Upper lobe of left lung (tissue), 6 donors: Measurements from ENCODE around the gene TAC4. TPM values are rescaled to one million over a fixed set of nuclear protein-coding genes. Genes with fewer than 3 reads are reported as not detected.

Experiments
- ATAC-seq, 2 donors: fragments of 200-7000 bp; cut with Tn5 transposase; one replicate each; pipeline ENCODE4 v1.9.1; 2022; ENCODE audit warnings: mild to moderate bottlenecking in 2 of 2, moderate library complexity in 2 of 2; ENCODE audit not compliant: low FRiP score in 2 of 2
- DNase-seq, 2 donors: peaks; one replicate each; pipeline ENCODE4 v3.0.0-alpha.2; 2019 to 2020
- H3K27ac ChIP-seq, 4 donors: fragments of 200-600 bp; sonication (generic); one replicate each; pipeline ENCODE4 v1.5.1; 2016 to 2019
- H3K27me3 ChIP-seq, 4 donors: fragments of 200-600 bp; sonication (generic); one replicate each; pipeline ENCODE4 v1.5.1; 2017 to 2019
- H3K36me3 ChIP-seq, 4 donors: fragments of 200-600 bp; sonication (generic); one replicate each; pipeline ENCODE4 v1.5.1; 2016 to 2019
- H3K4me1 ChIP-seq, 4 donors: fragments of 200-600 bp; sonication (generic); one replicate each; pipeline ENCODE4 v1.5.1; 2018 to 2019
- H3K4me3 ChIP-seq, 4 donors: fragments of 200-600 bp; sonication (generic); one replicate each; pipeline ENCODE4 v1.5.1; 2017 to 2019; ENCODE audit warnings: mild to moderate bottlenecking in 2 of 4, moderate library complexity in 1 of 4
- H3K9me3 ChIP-seq, 4 donors: fragments of 200-600 bp; sonication (generic); one replicate each; pipeline ENCODE4 v1.5.1; 2018 to 2019
- CTCF ChIP-seq, 6 experiments: fragments of 450-650 bp in 4 of 6; fragments of 200-600 bp in 2 of 6; sonication (generic) in 2 of 6; IDR thresholded peaks; one replicate each; pipeline ENCODE4 v1.5.1; 2016 to 2019; ENCODE audit warnings: antibody characterized with exemption in 6 of 6
- EP300 ChIP-seq, 4 donors: sonication (generic); formaldehyde crosslinking; IDR thresholded peaks; one replicate each; pipeline ENCODE4 v1.5.1; 2017; ENCODE audit warnings: antibody characterized with exemption in 4 of 4, control low read depth in 2 of 4
- POLR2A ChIP-seq, 4 donors: fragments of 450-650 bp; IDR thresholded peaks; one replicate each; pipeline ENCODE4 v1.5.1; 2016 to 2017; ENCODE audit warnings: antibody characterized with exemption in 4 of 4, mild to moderate bottlenecking in 2 of 4
- POLR2AphosphoS5 ChIP-seq, 2 donors: sonication (generic); formaldehyde crosslinking; IDR thresholded peaks; one replicate each; pipeline ENCODE4 v1.5.1; 2017; ENCODE audit warnings: antibody characterized with exemption in 2 of 2
- WGBS, 2 donors: methylation state at CpG; one replicate each; pipeline ENCODE4 v1.1.5; 2017 to 2018; 5-methylcytosine and 5-hydroxymethylcytosine counted together
- total RNA-seq, 6 donors: library from RNA; depleted of rRNA in 4 of 6; stranded (reverse); fragments of >200 nt in 4 of 6; gene quantifications; one replicate each; pipeline versions ENCODE4 v1.1.0 to v1.2.1, GENCODE V29; 2016 to 2021
- donor health status: DM: no; HTN: no; CAD: no; lungs with moderate emphysema.
- donor health status: DM: no; HTN: yes; CAD: no; lungs with severe emphysema.

Gene TAC4
- total RNA-seq = not detected

GRCh38 chr17:49848019-49848473 lies at the start of gene TAC4:
TAC4 (minus strand) TSS chr17:49848069; CDS start chr17:49848017, 52 bp downstream.
- Histone ChIP-seq H3K27ac (no peak within 1 kb of the TSS), H3K4me1 (peaks cover 15 to 31% (median 24%) of the 10 kb centered on the region in 4 donors), H3K9me3 (no peaks in the 10 kb centered on the region), H3K4me3 (no peak within 1 kb of the TSS), H3K27me3 (no peaks in the 10 kb centered on the region), H3K36me3 (no peaks in the 10 kb centered on the region)
- no peak for ATAC-seq
- DNase-seq = no peak
- TF ChIP-seq CTCF (IDR thresholded peaks at IDR 0.05) = no peak

- peaks cover 0 to 9% (median 0%) of the 10 kb centered on the region in 4 donors for H3K4me1 ChIP-seq
- ATAC-seq (no peak), DNase-seq (no peak)
- no peaks in the 10 kb centered on the region for H3K9me3 ChIP-seq
- H3K27ac ChIP-seq = no peak overlapping the region
- peaks cover 0 to 2% (median under 1%) of the 10 kb centered on the region in 4 donors for H3K27me3 ChIP-seq
- 75 to 79% methylated on average over 5 of the region's 5 CpGs for WGBS, 2 donors
- no peak overlapping the region for H3K4me3 ChIP-seq
- H3K36me3 ChIP-seq = no peaks in the 10 kb centered on the region
- TF ChIP-seq POLR2AphosphoS5 (IDR thresholded peaks at IDR 0.05) = no peak
- TF ChIP-seq EP300 (IDR thresholded peaks at IDR 0.05) = no peak
- no peak for TF ChIP-seq POLR2A (IDR thresholded peaks at IDR 0.05)
- no peak for TF ChIP-seq CTCF (IDR thresholded peaks at IDR 0.05)
Observed at GRCh38 chr17:49896860-49897259, 49.0 kb upstream of the TAC4 start.

- no peaks in the 10 kb centered on the region for H3K9me3 ChIP-seq
- no peak for DNase-seq
- WGBS, 2 donors = 59 to 69% methylated on average over 1 of the region's 1 CpG
- H3K27ac ChIP-seq = no peak overlapping the region
- H3K4me3 ChIP-seq = no peak overlapping the region
- peaks cover 0 to 12% (median 3%) of the 10 kb centered on the region in 4 donors for H3K4me1 ChIP-seq
- TF ChIP-seq CTCF (IDR thresholded peaks at IDR 0.05) = no peak
- no peak for TF ChIP-seq POLR2AphosphoS5 (IDR thresholded peaks at IDR 0.05)
- TF ChIP-seq EP300 (IDR thresholded peaks at IDR 0.05) = no peak
- TF ChIP-seq POLR2A (IDR thresholded peaks at IDR 0.05) = no peak
- ATAC-seq = no peak
- H3K36me3 ChIP-seq = no peaks in the 10 kb centered on the region
- no peaks in the 10 kb centered on the region for H3K27me3 ChIP-seq
Observed at GRCh38 chr17:49896222-49896621, 48.4 kb upstream of the TAC4 start.

- DNase-seq = no peak
Observed at GRCh38 chr17:49895812-49896211, 47.9 kb upstream of the TAC4 start.

More at GRCh38 chr17:49895812-49896211, 47.9 kb upstream of the TAC4 start:
- H3K4me3 ChIP-seq = no peak overlapping the region
- TF ChIP-seq POLR2AphosphoS5 (IDR thresholded peaks at IDR 0.05) = no peak
- TF ChIP-seq CTCF (IDR thresholded peaks at IDR 0.05) = no peak
- no peaks in the 10 kb centered on the region for H3K9me3 ChIP-seq
- ATAC-seq = no peak
- H3K27me3 ChIP-seq = peaks cover 0 to under 1% (median 0%) of the 10 kb centered on the region in 4 donors
- WGBS, 2 donors = 48 to 69% methylated on average over 2 of the region's 2 CpGs
- H3K27ac ChIP-seq = no peak overlapping the region
- peaks cover 0 to 16% (median 7%) of the 10 kb centered on the region in 4 donors for H3K4me1 ChIP-seq
- H3K36me3 ChIP-seq = no peaks in the 10 kb centered on the region
